GM18951 (cell line): Measurements from ENCODE around the gene PLPP7.

Source experiments
- POLR2A ChIP-seq: IDR thresholded peaks from 4 replicates; pipeline ENCODE4 v1.6.1; 2011; ENCODE audit warnings: mild to moderate bottlenecking; ENCODE audit not compliant: insufficient read length, insufficient read depth; ENCODE audit errors: extremely low read depth
- in situ Hi-C: fragments of 300-500 bp; cut with MboI; formaldehyde crosslinking; loops from one replicate; pipeline ENCODE4 v1.12.0; 2022; ENCODE audit warnings: low sequenced_read_pairs, mixed read lengths, inconsistent platforms; ENCODE audit not compliant: unreplicated experiment

PLPP7 gene

GRCh38 chr9:131296906-131297500 is 7.5 kb downstream of the PLPP7 start:
- in situ Hi-C loops, result no loop called here

GRCh38 chr9:131297903-131298302 is 8.4 kb downstream of the PLPP7 start:
- in situ Hi-C loops, result no loop called here
- no peak for TF ChIP-seq POLR2A

More at GRCh38 chr9:131296906-131297500, 7.5 kb downstream of the PLPP7 start:
- no peak for TF ChIP-seq POLR2A

GRCh38 chr9:131298341-131298740 is 8.8 kb downstream of the PLPP7 start:
- in situ Hi-C loops, result no loop called here
- no peak for TF ChIP-seq POLR2A

DNA sequence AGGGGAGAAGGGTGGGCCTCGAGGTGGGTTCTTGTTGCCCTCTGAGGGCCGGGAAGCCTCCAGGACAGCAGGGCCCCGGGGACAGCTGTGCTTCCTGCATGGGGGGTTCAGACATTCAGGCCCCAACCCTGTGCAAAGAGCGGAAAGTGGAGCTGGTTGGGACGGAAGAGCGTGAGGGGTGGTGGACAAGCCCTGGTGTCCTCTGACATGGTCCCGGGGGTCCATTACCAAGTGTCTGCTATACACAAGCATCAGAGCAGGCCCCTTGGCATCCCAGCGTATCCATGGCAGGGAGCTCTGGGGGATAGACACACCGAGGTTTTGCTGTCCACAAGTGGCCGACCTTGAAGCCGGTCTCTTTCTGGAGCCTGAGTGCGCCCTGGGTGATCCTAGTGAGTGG is 9.3 kb downstream of the PLPP7 start:
- in situ Hi-C loops, result no loop called here

GRCh38 chr9:131299346-131299960 is 9.9 kb downstream of the PLPP7 start:
- in situ Hi-C loops, result no loop called here
- no peak for TF ChIP-seq POLR2A

More for the DNA sequence above, 9.3 kb downstream of the PLPP7 start:
- no peak for TF ChIP-seq POLR2A

DNA sequence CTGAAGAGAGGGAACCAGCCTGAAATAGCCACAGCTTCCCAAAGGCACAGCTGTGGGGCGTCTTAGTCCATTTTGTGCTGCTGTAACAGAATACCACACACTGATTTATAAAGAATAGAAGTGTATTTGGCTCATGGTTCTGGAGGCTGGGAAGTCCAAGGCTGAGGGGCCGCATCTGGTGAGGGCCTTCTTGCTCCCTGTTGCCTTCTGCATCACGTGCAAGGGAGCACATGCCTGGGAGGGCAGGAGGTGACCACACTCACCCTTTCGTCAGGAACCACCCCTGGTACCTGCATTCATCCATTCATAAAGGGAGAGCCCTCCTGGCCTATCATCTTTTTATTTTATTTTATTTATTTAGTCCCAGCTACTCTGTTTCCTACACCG is 10.4 kb downstream of the PLPP7 start:
- TF ChIP-seq POLR2A, result no peak
- in situ Hi-C loops, result no loop called here

- in situ Hi-C loops, result no loop called here
- no peak for TF ChIP-seq POLR2A
Observed at GRCh38 chr9:131300444-131300843, 10.9 kb downstream of the PLPP7 start.

- no peak for TF ChIP-seq POLR2A
- in situ Hi-C loops, result no loop called here
Observed at GRCh38 chr9:131302244-131303075, 12.9 kb downstream of the PLPP7 start.

GRCh38 chr9:131303381-131304321 is 14.1 kb downstream of the PLPP7 start:
- TF ChIP-seq POLR2A, result no peak
- in situ Hi-C loops, result no loop called here

- TF ChIP-seq POLR2A, result no peak
- in situ Hi-C loops, result no loop called here
Observed at GRCh38 chr9:131304676-131305355, 15.3 kb downstream of the PLPP7 start.

DNA sequence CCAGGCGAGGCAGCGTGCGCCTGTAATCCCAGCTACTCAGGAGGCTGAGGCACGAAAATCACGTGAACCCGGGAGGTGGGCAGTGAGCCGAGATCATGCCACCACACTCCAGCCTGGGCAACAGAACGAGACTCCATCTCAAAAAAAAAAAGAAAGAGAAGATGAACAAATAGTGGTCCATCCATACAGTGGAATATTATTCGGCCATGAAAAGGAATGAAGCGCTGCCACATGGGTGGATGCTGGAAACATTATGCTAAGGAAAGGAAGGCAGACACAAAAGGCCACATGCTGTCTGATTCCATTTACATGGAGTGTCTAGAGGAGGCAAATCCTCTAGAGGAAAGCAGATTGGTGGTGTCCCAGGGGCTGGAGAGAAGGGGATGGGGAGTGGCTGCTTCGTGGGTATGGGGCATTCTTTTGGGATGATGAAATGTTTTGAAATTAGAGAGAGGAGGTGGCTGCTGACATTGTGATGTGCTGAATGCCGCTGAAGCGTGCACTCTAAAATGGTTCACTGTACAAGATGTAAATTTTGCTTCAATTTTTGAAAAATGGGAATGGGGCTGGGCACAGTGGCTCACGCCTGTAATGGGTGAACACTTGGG is 17.0 kb downstream of the PLPP7 start:
- no peak for TF ChIP-seq POLR2A
- in situ Hi-C loops, result no loop called here

- no peak for TF ChIP-seq POLR2A
- in situ Hi-C loops, result no loop called here
Observed at GRCh38 chr9:131307974-131308373, 18.5 kb downstream of the PLPP7 start.
